GM10847 (cell line): ENCODE results near the gene TBC1D1.

Source experiments
- POLR2A ChIP-seq: IDR thresholded peaks from 2 replicates; pipeline ENCODE4 v1.6.1; 2011; ENCODE audit not compliant: insufficient read length; ENCODE audit errors: extremely low read depth

TBC1D1 gene

DNA sequence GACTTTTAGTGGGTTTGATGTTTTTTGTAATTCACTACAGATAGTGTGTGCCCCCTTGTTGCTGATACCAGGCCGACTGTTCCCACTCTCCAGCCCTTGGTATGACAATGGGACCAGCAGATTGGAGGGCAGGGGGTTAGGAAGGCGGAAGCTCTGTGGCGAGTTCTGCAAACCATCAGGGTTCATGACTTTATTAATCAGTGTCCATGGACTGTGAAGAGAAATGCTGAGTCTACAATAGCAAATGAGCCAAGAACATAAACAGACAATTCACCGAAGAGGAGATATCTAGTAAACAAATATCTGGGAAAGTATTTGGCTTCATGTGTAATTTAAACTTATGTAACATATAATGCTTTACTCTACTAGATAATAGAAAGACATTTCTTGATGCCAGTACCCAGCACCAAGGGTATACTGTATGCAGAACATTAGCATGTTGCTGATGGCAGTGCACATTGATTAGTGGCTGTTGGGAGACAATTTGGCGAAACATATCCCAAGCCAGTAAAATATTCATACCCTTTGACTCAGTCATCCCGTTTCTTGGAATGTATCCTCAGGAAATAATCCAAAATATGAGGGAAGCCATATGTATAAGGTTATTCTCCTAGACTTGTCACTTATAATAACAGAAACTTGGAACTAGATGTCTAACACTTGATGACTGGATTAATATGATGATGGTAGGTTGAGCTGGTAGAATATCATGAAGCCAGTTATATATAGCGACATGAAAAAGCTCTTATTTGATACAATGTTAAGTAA, 238.8 kb downstream of the TBC1D1 start:
- no peak for TF ChIP-seq POLR2A

DNA sequence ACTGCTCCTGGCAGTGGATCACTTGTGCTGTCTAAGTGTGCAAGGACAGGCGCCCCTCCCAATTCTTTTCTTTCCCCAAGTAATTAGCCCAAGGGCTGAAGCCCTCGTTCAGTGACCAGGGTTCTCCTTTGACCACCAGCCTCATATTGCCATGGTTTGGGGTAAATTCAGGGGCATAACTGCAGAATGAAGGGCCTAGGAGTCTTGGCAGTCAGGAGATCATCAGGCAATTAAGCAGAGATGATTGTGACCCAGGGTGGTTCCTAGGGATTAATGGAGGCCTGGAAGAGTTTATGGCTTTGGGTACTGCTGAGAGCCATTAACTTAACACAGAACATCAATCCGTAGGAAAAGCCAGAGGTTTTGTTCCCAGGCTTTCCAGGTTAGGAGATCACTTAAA, 240.0 kb downstream of the TBC1D1 start:
- TF ChIP-seq POLR2A, result no peak

DNA sequence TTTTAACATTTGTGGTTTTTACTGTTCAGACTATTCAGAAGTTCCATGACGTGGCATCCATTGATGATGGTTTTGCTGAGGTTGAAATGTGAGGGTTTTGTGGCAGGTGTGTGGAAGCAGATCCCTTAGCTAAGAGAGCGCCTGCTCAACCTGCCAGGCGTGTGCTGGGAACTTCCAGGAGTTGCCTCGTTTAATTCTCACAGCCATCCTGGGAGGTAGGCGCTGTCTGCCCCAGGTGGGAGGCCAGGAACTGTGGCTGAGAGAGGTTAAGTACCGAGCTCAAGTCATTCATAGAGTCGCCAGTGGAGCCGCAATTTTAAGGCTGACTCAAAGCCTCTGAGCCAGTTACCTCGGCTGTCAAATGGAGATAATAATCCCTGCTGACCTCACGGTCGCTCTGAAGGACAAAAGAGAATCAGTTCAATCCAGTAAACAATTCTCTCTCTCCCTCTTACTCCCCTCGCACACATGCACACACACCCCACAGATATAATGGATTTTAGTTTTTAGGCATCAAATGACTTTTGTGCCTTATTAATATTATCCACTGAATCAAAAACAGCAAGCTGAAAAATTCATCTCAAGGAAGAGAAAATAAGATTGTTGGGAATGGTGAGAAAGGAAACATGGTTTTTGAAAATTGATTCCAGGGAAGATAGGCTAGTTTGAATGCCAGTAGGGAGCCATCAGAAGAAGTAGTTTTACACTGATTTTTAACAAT, 240.6 kb downstream of the TBC1D1 start:
- TF ChIP-seq POLR2A, result no peak

DNA sequence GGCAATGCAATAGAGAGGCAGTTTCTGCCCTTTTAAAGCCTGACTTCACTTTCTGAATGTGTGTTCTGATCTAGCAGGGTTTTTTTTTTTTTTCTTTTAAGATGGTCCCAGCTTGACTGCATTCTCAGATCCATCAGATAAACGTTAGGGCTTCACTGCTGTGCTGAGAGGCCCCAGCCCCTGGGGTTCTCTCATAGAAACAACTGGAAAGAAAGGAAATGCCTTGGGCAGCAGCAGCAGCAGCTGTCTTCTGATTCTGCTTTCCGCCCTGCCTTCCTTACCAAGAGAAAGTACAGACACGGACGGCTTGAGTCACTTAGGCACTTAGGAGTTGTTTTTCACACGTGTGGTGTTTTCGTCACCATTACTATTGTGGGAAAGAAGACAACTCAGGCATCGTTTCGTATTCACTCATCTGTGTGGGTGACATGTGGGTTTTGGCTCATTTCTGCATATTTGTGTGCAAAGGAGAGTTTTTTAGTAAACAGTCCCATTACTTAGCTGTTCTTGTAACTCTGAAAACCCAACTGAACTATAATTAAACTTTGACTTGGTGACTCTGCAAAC, 241.3 kb downstream of the TBC1D1 start:
- no peak for TF ChIP-seq POLR2A

DNA sequence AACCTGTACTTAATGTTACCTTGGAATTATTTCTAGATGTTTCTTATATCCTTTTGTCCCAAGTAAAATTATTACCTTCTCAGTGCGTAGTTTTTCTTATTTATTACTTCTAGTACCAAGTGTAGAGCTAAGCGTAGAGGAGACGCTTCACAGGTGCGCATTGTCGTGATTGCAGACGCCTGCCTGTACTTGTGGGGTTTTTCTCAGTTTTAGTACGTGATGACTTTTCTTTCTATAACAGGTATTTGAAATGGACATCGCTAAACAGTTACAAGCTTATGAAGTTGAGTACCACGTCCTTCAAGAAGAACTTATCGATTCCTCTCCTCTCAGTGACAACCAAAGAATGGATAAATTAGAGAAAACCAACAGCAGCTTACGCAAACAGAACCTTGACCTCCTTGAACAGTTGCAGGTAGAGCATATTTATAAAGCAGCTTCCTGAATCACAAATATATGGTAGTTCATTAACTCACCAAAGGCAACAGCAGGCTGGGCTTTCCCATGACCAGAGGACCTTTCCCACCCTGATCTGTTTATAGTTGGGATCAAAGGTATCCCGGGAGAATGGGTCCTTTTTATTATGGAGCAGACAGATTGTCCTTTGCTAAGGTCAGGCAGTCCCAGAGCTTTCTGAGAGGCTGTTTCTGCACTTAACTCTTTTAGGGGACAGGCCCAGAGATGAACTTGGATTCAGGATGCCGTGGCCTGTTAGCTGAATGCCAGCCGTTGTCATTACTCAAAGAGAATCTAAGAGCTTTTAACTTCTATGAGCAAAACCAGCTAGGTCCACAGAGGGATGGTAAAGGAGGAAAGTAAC, 242.2 kb downstream of the TBC1D1 start:
- no peak for TF ChIP-seq POLR2A

DNA sequence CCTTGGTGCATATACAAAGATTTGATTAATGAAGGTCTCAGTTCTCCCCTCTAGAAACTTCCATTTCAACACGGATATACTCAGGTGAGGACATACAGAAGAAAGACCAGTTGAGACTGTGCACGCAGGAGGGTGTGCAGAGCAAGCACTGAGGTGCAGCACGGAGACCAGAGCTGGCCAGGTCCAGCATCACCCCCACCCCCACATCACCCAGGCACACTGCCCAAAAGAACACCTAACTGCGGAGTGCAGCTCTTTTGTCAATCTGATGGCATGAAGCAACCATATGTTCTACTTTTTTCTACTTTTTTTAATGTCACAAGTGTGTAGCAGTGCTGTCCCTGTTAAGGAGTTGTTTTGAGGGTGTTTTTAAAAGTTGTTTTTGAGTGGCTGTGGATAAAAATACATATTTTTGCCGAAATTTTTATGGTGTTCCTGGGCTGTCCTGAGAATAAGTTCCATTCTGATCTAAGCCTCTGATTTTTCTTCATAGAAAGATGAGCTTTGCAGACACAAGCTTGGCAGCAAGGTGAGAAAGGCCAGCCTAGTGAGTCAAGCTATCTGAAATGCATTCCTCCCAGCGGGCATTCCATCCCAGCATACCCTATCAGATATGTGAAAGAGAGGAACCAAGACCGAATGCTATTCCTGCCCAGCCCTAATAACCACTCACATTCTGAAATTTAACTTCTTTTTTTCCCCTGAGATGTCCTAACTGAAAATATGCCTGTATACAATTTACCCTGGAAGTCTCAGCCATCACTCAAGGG, 243.0 kb downstream of the TBC1D1 start:
- no peak for TF ChIP-seq POLR2A

DNA sequence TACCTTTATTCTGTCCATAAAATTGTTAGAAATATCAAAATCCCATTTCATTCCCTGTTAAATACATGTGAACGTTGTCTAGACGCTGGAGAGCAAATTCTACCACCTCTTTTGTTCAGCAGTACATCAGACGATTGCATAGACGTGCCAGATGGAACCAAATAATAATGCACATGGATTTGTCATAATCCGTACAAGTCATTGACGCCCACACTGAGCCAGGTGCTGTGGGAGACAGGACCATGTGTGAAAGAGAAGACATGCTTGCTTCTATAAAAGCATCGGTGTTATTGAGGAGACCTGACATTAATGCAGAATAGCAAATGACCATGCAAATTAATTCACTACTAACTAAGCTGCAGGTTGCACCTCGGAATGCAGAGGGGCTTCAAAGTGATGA, 244.3 kb downstream of the TBC1D1 start:
- no peak for TF ChIP-seq POLR2A

DNA sequence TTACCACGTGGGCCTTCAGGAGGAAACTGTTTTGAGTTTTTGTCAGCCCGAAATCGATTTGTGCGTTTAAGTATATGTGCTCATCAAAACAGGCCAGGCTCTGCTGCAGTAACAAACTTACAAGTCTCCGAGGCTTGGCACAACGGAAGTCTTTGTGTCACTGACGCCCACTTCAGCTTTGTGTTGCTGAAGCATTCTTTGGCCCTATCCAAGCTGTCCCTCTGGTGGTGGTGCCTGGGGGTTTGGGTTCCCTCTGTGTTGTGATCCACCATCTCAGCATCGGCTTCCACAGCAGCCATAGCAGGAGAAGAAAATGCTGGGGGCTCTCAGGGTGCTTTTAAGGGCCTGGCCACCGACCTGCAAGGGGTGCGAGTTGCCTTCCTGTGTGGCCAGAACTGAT, 245.7 kb downstream of the TBC1D1 start:
- no peak for TF ChIP-seq POLR2A

DNA sequence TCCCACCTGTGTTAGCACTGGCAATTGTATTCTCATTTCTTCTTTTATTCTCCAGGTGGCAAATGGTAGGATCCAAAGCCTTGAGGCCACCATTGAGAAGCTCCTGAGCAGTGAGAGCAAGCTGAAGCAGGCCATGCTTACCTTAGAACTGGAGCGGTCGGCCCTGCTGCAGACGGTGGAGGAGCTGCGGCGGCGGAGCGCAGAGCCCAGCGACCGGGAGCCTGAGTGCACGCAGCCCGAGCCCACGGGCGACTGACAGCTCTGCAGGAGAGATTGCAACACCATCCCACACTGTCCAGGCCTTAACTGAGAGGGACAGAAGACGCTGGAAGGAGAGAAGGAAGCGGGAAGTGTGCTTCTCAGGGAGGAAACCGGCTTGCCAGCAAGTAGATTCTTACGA, 246.2 kb downstream of the TBC1D1 start:
- TF ChIP-seq POLR2A, result no peak

DNA sequence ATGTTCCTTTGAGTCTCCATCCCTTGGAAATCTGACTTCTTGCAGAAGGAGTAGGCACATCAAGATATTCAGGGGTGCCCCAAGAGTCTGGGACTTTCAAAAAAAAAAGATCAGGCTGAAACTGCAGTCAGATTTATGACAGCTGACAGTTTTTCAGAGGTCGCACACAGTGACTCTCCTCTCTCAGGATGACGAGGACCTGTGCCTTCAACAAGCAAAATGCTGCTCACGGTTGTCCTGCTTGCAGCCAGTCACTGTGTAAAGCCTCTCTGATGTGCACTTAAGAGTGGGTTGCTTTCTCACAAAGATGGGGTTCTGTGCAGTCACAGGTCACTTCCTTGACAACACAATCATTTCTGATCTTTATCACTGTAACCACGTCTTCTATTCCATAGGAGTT, 247.5 kb downstream of the TBC1D1 start:
- no peak for TF ChIP-seq POLR2A

DNA sequence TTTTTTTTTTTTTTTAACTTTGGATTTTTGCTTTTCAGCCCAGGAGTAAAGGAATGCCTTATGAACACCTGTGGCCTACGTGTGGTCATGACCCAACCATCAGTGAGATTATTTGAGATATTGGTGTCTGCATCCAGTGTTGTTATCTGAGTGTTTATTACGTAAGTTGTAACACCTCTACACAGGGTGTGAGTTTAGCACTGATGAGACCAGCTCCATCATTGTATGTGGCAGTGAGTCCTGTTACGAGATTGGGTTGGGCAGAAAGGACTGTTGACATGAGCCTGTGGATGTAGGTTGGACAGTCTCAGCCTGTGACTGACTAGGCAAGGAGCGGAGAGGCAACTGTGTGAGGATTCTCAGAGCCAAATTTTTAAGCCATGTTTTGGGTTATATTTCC, 248.3 kb downstream of the TBC1D1 start:
- TF ChIP-seq POLR2A, result no peak

DNA sequence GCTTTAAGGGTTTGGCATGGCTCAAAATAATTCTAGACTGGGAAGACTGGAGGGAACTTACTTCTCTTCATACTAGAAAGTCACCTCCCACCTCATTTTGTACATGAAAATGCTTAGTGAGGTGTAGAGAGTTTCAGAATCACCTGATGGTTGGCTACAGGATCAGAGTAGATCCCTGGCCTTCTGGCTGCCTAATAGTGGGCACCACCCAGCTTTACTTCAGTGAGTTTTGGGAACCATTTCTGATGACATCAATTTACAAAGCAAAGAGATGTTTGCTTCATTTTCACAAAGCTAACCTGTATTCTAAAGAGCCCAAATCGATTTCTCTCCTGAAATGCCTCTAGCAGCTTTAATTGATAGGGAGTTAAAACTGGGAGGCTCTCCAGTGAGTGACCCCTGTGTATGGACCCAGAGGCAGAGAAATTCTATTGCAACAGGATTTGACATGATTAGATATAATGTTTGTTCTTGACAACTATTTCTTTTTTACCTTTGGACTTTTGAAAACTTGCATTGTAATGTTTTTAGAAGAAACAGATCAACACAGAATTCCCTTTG, 249.8 kb downstream of the TBC1D1 start:
- no peak for TF ChIP-seq POLR2A

DNA sequence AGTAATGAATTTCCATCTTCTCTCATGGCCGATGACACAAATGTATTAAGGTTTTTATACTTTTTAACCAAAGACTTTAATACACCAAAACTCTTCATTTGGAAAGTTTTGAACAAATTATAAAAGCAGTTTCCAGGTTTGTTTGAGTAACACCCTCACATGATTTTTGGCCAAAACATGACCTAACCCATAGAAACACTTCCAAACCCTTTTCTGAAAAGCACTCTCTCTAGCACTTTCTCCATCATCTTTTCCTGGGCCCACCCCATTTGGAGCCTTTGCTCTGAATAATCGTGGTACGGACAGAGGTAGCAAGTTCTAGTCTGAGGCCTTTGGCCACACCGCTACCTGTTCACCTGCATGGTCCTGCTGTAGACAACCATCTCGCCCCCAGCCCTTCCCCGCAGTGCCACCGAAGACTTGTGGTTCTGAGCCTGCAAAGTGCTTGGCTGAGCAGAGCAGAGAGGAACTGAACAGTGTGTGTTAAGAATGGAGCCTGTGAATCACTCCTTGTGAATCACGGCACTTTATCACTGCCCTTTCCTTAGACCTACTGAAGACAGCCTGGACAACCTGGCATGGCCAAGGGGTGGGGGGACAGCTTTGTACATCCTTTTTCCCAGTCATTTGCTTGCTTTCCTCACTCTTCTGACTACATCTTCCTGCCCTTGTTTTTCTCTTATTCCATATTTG, 251.1 kb downstream of the TBC1D1 start:
- TF ChIP-seq POLR2A, result no peak

DNA sequence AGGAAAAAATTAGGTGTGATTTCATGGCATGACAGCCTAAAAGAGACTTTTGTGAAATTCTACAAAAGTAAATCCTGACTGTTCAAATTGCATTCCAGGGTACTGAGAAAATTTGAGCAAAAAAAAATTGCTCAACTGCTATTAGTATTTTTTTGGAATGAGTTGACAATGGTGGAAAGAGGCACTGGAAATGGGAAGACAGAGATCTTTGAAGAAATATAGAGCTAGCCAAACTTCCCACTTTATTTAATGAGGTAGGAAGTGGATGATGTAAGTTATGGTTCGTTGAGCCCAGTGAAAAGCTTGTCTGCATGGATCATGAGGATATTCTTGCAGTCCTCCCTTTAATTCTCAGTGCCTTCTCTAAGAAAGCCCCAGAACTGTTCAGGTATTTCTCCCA, 253.1 kb downstream of the TBC1D1 start:
- no peak for TF ChIP-seq POLR2A
